ENCODE measurements around the gene ASB5. TPM values are rescaled to one million over a fixed set of nuclear protein-coding genes. Genes with fewer than 3 reads are reported as not detected.

The ASB5 gene
- total RNA-seq, 4 donors from 2014 or later: not detected

DNA sequence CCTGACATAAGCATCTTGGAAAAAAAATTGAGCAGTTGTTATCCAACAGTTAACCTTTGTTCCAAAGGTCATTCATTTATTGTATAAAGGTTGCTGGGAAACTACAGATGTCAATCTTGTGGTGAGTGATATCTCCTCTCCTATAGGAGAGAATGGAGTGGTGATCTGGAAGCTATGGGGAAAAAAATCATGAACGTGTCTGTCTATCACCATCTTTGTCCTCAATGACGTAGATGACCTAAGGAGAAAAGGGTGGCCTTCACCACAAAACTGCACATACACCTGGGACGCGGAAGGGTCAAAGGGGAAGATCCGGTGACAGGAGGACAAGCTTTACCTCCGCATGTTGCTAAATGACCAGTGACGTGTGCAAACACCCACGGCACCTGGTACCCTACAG, 27.3 kb downstream of the ASB5 start:
- Histone ChIP-seq H3K36me3 (no peaks in the 10 kb centered on the region), H3K27ac (no peak overlapping the region), H3K4me1 (no peaks in the 10 kb centered on the region), H3K9me3 (no peaks in the 10 kb centered on the region), H3K27me3 (no peaks in the 10 kb centered on the region), H3K4me3 (no peak overlapping the region)
- TF ChIP-seq POLR2AphosphoS5 (IDR thresholded peaks at IDR 0.05) (no peak), EP300 (IDR thresholded peaks at IDR 0.05) (no peak), POLR2A (IDR thresholded peaks at IDR 0.05) (no peak)
- TF ChIP-seq, protein P1, sequence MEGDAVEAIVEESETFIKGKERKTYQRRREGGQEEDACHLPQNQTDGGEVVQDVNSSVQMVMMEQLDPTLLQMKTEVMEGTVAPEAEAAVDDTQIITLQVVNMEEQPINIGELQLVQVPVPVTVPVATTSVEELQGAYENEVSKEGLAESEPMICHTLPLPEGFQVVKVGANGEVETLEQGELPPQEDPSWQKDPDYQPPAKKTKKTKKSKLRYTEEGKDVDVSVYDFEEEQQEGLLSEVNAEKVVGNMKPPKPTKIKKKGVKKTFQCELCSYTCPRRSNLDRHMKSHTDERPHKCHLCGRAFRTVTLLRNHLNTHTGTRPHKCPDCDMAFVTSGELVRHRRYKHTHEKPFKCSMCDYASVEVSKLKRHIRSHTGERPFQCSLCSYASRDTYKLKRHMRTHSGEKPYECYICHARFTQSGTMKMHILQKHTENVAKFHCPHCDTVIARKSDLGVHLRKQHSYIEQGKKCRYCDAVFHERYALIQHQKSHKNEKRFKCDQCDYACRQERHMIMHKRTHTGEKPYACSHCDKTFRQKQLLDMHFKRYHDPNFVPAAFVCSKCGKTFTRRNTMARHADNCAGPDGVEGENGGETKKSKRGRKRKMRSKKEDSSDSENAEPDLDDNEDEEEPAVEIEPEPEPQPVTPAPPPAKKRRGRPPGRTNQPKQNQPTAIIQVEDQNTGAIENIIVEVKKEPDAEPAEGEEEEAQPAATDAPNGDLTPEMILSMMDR (IDR thresholded peaks at IDR 0.05): no peak
- 88% methylated on average over 8 of the region's 8 CpGs for WGBS
- no peak for DNase-seq (ENCODE audit: low spot score in 2 of 2)

GRCh38 chr4:176238826-176239225, 30.2 kb downstream of the ASB5 start:
- WGBS: 64% methylated on average over 4 of the region's 4 CpGs
- DNase-seq (ENCODE audit: low spot score in 2 of 2): no peak
- no peaks in the 10 kb centered on the region for H3K36me3 ChIP-seq
- H3K9me3 ChIP-seq: no peaks in the 10 kb centered on the region
- TF ChIP-seq POLR2A (IDR thresholded peaks at IDR 0.05) (no peak), POLR2AphosphoS5 (IDR thresholded peaks at IDR 0.05) (no peak), EP300 (IDR thresholded peaks at IDR 0.05) (no peak)
- TF ChIP-seq, protein P1 (IDR thresholded peaks at IDR 0.05): no peak
- no peak overlapping the region for H3K27ac ChIP-seq
- no peak overlapping the region for H3K4me3 ChIP-seq
- H3K27me3 ChIP-seq: no peaks in the 10 kb centered on the region
- H3K4me1 ChIP-seq: no peaks in the 10 kb centered on the region

DNA sequence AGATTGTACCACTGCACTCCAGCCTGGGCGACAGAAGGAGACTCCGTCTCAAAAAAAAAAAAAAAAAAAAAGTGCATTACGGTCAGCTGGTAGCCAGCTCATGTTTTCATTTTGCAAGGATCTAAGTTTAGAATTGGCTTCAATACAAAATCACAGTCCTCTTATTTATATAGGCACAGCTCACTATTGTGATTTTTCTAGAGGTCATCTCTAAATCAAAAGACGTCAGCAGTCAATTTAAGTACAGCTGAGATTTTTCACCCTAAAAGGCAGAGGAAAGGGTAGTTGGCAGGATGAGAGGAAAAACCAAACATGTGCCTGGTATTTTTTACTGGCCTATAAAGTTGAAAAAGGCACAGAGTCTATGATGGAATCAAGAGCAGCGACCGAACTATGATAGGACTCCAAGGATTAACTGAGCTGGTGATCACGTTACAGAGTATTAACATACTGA, 30.8 kb downstream of the ASB5 start:
- Histone ChIP-seq H3K36me3 (no peaks in the 10 kb centered on the region), H3K4me3 (no peak overlapping the region), H3K27me3 (no peaks in the 10 kb centered on the region), H3K4me1 (no peaks in the 10 kb centered on the region), H3K27ac (no peak overlapping the region), H3K9me3 (no peaks in the 10 kb centered on the region)
- DNase-seq (ENCODE audit: low spot score in 2 of 2): no peak
- TF ChIP-seq, protein P1 (IDR thresholded peaks at IDR 0.05): no peak
- no peak for TF ChIP-seq EP300 (IDR thresholded peaks at IDR 0.05)
- TF ChIP-seq POLR2AphosphoS5 (IDR thresholded peaks at IDR 0.05): no peak
- WGBS: 42% methylated on average over 7 of the region's 7 CpGs

- TF ChIP-seq POLR2AphosphoS5 (IDR thresholded peaks at IDR 0.05) (no peak), POLR2A (IDR thresholded peaks at IDR 0.05) (no peak), EP300 (IDR thresholded peaks at IDR 0.05) (no peak)
- TF ChIP-seq, protein P1 (IDR thresholded peaks at IDR 0.05): no peak
- DNase-seq (ENCODE audit: low spot score in 2 of 2): no peak
- Histone ChIP-seq H3K4me3 (no peak overlapping the region), H3K36me3 (no peaks in the 10 kb centered on the region), H3K4me1 (no peaks in the 10 kb centered on the region), H3K9me3 (no peaks in the 10 kb centered on the region), H3K27me3 (no peaks in the 10 kb centered on the region), H3K27ac (no peak overlapping the region)
- 71% methylated on average over 5 of the region's 5 CpGs for WGBS
These were observed 32.1 kb downstream of the ASB5 start for GRCh38 chr4:176236946-176237345.

GRCh38 chr4:176230836-176231235, 38.2 kb downstream of the ASB5 start:
- H3K4me3 ChIP-seq: no peak overlapping the region
- WGBS: 68% methylated on average over 4 of the region's 4 CpGs
- TF ChIP-seq, protein P1 (IDR thresholded peaks at IDR 0.05): no peak
- no peak for TF ChIP-seq POLR2A (IDR thresholded peaks at IDR 0.05)
- TF ChIP-seq EP300 (IDR thresholded peaks at IDR 0.05): no peak
- no peak for TF ChIP-seq POLR2AphosphoS5 (IDR thresholded peaks at IDR 0.05)
- H3K36me3 ChIP-seq: no peaks in the 10 kb centered on the region
- H3K27ac ChIP-seq: no peak overlapping the region
- no peak for DNase-seq (ENCODE audit: low spot score in 2 of 2)
- no peaks in the 10 kb centered on the region for H3K9me3 ChIP-seq
- no peaks in the 10 kb centered on the region for H3K27me3 ChIP-seq
- H3K4me1 ChIP-seq: no peaks in the 10 kb centered on the region
